ENCODE data around the gene KCNH2.
A peak's percentile ranks its signal among the peaks of the same experiment; 100 is the strongest.

- TF ChIP-seq POLR2AphosphoS5 (IDR thresholded peaks at IDR 0.05; ENCODE audit: low read depth, low read length): no peak
- TF ChIP-seq, protein P1, sequence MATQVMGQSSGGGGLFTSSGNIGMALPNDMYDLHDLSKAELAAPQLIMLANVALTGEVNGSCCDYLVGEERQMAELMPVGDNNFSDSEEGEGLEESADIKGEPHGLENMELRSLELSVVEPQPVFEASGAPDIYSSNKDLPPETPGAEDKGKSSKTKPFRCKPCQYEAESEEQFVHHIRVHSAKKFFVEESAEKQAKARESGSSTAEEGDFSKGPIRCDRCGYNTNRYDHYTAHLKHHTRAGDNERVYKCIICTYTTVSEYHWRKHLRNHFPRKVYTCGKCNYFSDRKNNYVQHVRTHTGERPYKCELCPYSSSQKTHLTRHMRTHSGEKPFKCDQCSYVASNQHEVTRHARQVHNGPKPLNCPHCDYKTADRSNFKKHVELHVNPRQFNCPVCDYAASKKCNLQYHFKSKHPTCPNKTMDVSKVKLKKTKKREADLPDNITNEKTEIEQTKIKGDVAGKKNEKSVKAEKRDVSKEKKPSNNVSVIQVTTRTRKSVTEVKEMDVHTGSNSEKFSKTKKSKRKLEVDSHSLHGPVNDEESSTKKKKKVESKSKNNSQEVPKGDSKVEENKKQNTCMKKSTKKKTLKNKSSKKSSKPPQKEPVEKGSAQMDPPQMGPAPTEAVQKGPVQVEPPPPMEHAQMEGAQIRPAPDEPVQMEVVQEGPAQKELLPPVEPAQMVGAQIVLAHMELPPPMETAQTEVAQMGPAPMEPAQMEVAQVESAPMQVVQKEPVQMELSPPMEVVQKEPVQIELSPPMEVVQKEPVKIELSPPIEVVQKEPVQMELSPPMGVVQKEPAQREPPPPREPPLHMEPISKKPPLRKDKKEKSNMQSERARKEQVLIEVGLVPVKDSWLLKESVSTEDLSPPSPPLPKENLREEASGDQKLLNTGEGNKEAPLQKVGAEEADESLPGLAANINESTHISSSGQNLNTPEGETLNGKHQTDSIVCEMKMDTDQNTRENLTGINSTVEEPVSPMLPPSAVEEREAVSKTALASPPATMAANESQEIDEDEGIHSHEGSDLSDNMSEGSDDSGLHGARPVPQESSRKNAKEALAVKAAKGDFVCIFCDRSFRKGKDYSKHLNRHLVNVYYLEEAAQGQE (IDR thresholded peaks at IDR 0.05; ENCODE audit: insufficient read depth in 1 of 2, low read depth in 2 of 2, low read length in 1 of 2): peak in 1 of 2 experiments; percentile 68; a peak in 1 of 4 replicates
- TF ChIP-seq CTCF (IDR thresholded peaks at IDR 0.05): peak; percentile 98
- TF ChIP-seq SIN3A (IDR thresholded peaks at IDR 0.05; ENCODE audit: borderline replicate concordance, insufficient read depth, low read depth, low read length): no peak
- no peak for TF ChIP-seq TCF7L2 (IDR thresholded peaks at IDR 0.05; ENCODE audit: low read depth, low read length)
Measured at GRCh38 chr7:150962553-150963399, 15.3 kb downstream of the KCNH2 start.
